CD14-positive monocyte (primary cell): ENCODE results near the gene GRID1. TPM values are rescaled to one million over a fixed set of nuclear protein-coding genes. Genes with fewer than 3 reads are reported as not detected.

Source experiments
- DNase-seq, 3 donors: peaks; one replicate each; pipeline ENCODE4 v3.0.0-alpha.2; 2011 to 2022
- H2AFZ ChIP-seq: 2 replicates; pipeline ENCODE4 v1.6.0; 2012; ENCODE audit warnings: mild to moderate bottlenecking, low read depth, low read length, inconsistent platforms; ENCODE audit not compliant: insufficient read depth, poor library complexity, severe bottlenecking
- H3K27ac ChIP-seq, 2 donors: 1 replicate in 1 of 2; 2 replicates in 1 of 2; pipeline ENCODE4 v1.5.1; 2012 to 2013; ENCODE audit warnings: low read length in 2 of 2, control low read depth in 1 of 2, inconsistent platforms in 1 of 2, low read depth in 1 of 2, mild to moderate bottlenecking in 1 of 2
- H3K27me3 ChIP-seq, 2 donors: one replicate each; pipeline versions ENCODE4 v1.6.0 to v1.6.1; 2011 to 2013; ENCODE audit warnings: low read length in 2 of 2; ENCODE audit not compliant: control insufficient read depth in 2 of 2, insufficient read depth in 2 of 2
- H3K36me3 ChIP-seq, 2 donors: replicated peaks in 1 of 2; 1 replicate in 1 of 2; 2 replicates in 1 of 2; pipeline versions ENCODE4 v1.5.1 to v1.6.1; 2012 to 2013; ENCODE audit warnings: low read length in 2 of 2, control low read depth in 1 of 2, inconsistent platforms in 1 of 2, mild to moderate bottlenecking in 1 of 2; ENCODE audit not compliant: insufficient read depth in 2 of 2, control insufficient read depth in 1 of 2
- H3K4me1 ChIP-seq, 2 donors: 1 replicate in 1 of 2; 2 replicates in 1 of 2; pipeline versions ENCODE4 v1.5.1 to v1.6.1; 2012 to 2013; ENCODE audit warnings: low read length in 2 of 2, control low read depth in 1 of 2, inconsistent platforms in 1 of 2, mild to moderate bottlenecking in 1 of 2, moderate library complexity in 1 of 2; ENCODE audit not compliant: insufficient read depth in 2 of 2, control insufficient read depth in 1 of 2
- H3K4me2 ChIP-seq: replicated peaks from 2 replicates; pipeline ENCODE3; 2012; ENCODE audit warnings: low read length, moderate library complexity, mild to moderate bottlenecking; ENCODE audit not compliant: poor library complexity, severe bottlenecking; ENCODE audit errors: extremely low read depth
- H3K4me3 ChIP-seq, 3 experiments: fragments of 200-600 bp in 1 of 3; sonication (generic) in 1 of 3; replicated peaks in 1 of 3; 1 replicate in 2 of 3; 2 replicates in 1 of 3; pipeline ENCODE4 v1.5.1; 2011 to 2013; ENCODE audit warnings: low read length in 3 of 3, mild to moderate bottlenecking in 3 of 3, control low read depth in 2 of 3, low read depth in 2 of 3, inconsistent platforms in 1 of 3, moderate library complexity in 1 of 3
- H3K79me2 ChIP-seq: 2 replicates; pipeline ENCODE4 v1.6.0; 2012; ENCODE audit warnings: mild to moderate bottlenecking, control low read depth, inconsistent platforms, low read length, moderate library complexity; ENCODE audit not compliant: insufficient read depth
- H3K9ac ChIP-seq: 2 replicates; pipeline ENCODE4 v1.6.0; 2017; ENCODE audit warnings: low read length, mild to moderate bottlenecking; ENCODE audit not compliant: insufficient read depth, poor library complexity, severe bottlenecking
- H3K9me3 ChIP-seq, 2 donors: replicated peaks in 1 of 2; 1 replicate in 1 of 2; 2 replicates in 1 of 2; pipeline versions ENCODE4 v1.5.1 to v1.6.1; 2012 to 2013; ENCODE audit warnings: low read length in 2 of 2, control low read depth in 1 of 2; ENCODE audit not compliant: control insufficient read depth in 1 of 2, insufficient read depth in 1 of 2
- H4K20me1 ChIP-seq: 2 replicates; pipeline ENCODE4 v1.6.0; 2012; ENCODE audit warnings: mild to moderate bottlenecking, low read length, control low read depth, moderate library complexity; ENCODE audit not compliant: insufficient read depth
- H3K27ac Mint-ChIP-seq, 7 donors: one replicate each; pipeline ENCODE4 v1.8.0; 2020; ENCODE audit warnings: mild to moderate bottlenecking in 7 of 7, mixed read lengths in 7 of 7, moderate library complexity in 6 of 7, inconsistent platforms in 2 of 7
- H3K27me3 Mint-ChIP-seq, 3 donors: one replicate each; pipeline ENCODE4 v1.8.0; 2021 to 2022; ENCODE audit warnings: low read depth in 3 of 3, mild to moderate bottlenecking in 3 of 3, mixed read lengths in 3 of 3, moderate library complexity in 3 of 3, inconsistent platforms in 1 of 3
- H3K36me3 Mint-ChIP-seq, 2 donors: one replicate each; pipeline ENCODE4 v1.8.0; 2020; ENCODE audit warnings: mixed read lengths in 2 of 2, inconsistent platforms in 1 of 2, mild to moderate bottlenecking in 1 of 2
- H3K4me1 Mint-ChIP-seq: one replicate; pipeline ENCODE4 v1.8.0; 2020; ENCODE audit warnings: mild to moderate bottlenecking, mixed read lengths
- H3K4me3 Mint-ChIP-seq, 2 donors: one replicate each; pipeline ENCODE4 v1.8.0; 2020; ENCODE audit warnings: mild to moderate bottlenecking in 2 of 2, mixed read lengths in 2 of 2, moderate library complexity in 1 of 2
- H3K9me3 Mint-ChIP-seq, 7 donors: one replicate each; pipeline ENCODE4 v1.8.0; 2020 to 2022; ENCODE audit warnings: mixed read lengths in 7 of 7, mild to moderate bottlenecking in 6 of 7, moderate library complexity in 6 of 7, inconsistent platforms in 2 of 7
- WGBS: methylation state at CpG from one replicate; pipeline ENCODE4 v1.1.5; 2013; ENCODE audit warnings: missing lambda C conversion rate; ENCODE audit not compliant: insufficient coverage; 5-methylcytosine and 5-hydroxymethylcytosine counted together
- intact Hi-C, 2 donors: fragments of 100-400 bp; cut with micrococcal nuclease; formaldehyde crosslinking; loops; one replicate each; pipeline versions ENCODE4 v1.15.0 to v1.15.1; 2023
- polyA plus RNA-seq, 3 donors: library from polyadenylated mRNA; depleted of rRNA in 1 of 3; unstranded in 2 of 3; stranded (reverse) in 1 of 3; fragments of 300-500 nt in 2 of 3; fragments of >200 nt in 1 of 3; fragmentation: Illumina TruSeq in 2 of 3; gene quantifications; 1 replicate in 2 of 3; 2 replicates in 1 of 3; pipeline ENCODE4 v1.2.3, GENCODE V29; 2012 to 2021
- TF ChIP-seq, protein P1 (sequence below): fragments of 200-600 bp; IDR thresholded peaks from one replicate; pipeline ENCODE4 v1.8.0; 2022; ENCODE audit warnings: antibody characterized with exemption, mild to moderate bottlenecking

The GRID1 gene
- polyA plus RNA-seq, 3 donors = not detected

GRCh38 chr10:86258941-86259340 lies 107.7 kb downstream of the GRID1 start:
- H3K4me3 Mint-ChIP-seq = no peak overlapping the region
- H3K9me3 ChIP-seq = no peaks in the 10 kb centered on the region
- no peak for DNase-seq
- no peaks in the 10 kb centered on the region for H3K79me2 ChIP-seq
- 52% methylated on average over 3 of the region's 3 CpGs for WGBS
- peaks cover 21 to 33% (median 31%) of the 10 kb centered on the region in 3 donors for H3K27me3 Mint-ChIP-seq
- no peaks in the 10 kb centered on the region for H3K36me3 Mint-ChIP-seq
- no peaks in the 10 kb centered on the region for H3K36me3 ChIP-seq
- peaks cover 0 to 29% of the 10 kb centered on the region in 2 donors for H3K27me3 ChIP-seq
- TF ChIP-seq, protein P1, sequence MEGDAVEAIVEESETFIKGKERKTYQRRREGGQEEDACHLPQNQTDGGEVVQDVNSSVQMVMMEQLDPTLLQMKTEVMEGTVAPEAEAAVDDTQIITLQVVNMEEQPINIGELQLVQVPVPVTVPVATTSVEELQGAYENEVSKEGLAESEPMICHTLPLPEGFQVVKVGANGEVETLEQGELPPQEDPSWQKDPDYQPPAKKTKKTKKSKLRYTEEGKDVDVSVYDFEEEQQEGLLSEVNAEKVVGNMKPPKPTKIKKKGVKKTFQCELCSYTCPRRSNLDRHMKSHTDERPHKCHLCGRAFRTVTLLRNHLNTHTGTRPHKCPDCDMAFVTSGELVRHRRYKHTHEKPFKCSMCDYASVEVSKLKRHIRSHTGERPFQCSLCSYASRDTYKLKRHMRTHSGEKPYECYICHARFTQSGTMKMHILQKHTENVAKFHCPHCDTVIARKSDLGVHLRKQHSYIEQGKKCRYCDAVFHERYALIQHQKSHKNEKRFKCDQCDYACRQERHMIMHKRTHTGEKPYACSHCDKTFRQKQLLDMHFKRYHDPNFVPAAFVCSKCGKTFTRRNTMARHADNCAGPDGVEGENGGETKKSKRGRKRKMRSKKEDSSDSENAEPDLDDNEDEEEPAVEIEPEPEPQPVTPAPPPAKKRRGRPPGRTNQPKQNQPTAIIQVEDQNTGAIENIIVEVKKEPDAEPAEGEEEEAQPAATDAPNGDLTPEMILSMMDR = no peak
- H2AFZ ChIP-seq = no peak overlapping the region
- H3K4me2 ChIP-seq = no peak overlapping the region
- H3K9me3 Mint-ChIP-seq = peaks cover 0 to 2% (median 0%) of the 10 kb centered on the region in 7 donors
- no peak overlapping the region for H3K27ac ChIP-seq
- no peaks in the 10 kb centered on the region for H4K20me1 ChIP-seq
- H3K4me1 Mint-ChIP-seq = peaks cover 2% of the 10 kb centered on the region
- no peak overlapping the region for H3K9ac ChIP-seq
- H3K4me1 ChIP-seq = no peaks in the 10 kb centered on the region
- intact Hi-C loops = no loop called here
- H3K27ac Mint-ChIP-seq = no peak overlapping the region
- H3K4me3 ChIP-seq = no peak overlapping the region

DNA sequence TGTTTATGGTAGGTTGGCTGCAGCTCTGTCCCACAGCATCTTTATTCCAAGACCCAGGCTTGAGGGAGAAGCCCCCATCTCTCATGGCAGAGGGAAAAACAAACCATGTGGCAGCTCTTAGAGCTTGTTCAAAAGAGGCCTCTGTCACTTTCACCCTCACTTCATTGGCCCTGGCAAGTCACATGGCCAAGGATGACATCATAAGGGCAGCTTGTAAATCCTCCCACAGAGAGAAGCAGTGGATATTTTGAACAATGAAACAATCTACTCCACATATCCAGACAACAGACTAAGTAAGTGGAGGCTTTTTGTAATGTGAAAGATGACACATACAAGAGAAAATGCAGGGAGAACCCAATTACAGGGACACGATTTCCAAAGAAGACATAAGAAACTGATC lies 108.1 kb downstream of the GRID1 start:
- Histone ChIP-seq H2AFZ (no peak overlapping the region), H3K36me3 (no peaks in the 10 kb centered on the region), H3K27me3 (peaks cover 0 to 24% of the 10 kb centered on the region in 2 donors), H3K9ac (no peak overlapping the region), H3K4me1 (peaks cover 0 to under 1% of the 10 kb centered on the region in 2 donors), H3K9me3 (no peaks in the 10 kb centered on the region), H4K20me1 (no peaks in the 10 kb centered on the region), H3K4me2 (no peak overlapping the region), H3K27ac (no peak overlapping the region), H3K79me2 (no peaks in the 10 kb centered on the region), H3K4me3 (no peak overlapping the region)
- intact Hi-C loops = no loop called here
- no peaks in the 10 kb centered on the region for H3K36me3 Mint-ChIP-seq
- H3K4me1 Mint-ChIP-seq = peaks cover 2% of the 10 kb centered on the region
- WGBS = no CpG with 5 or more reads among the region's 1 CpG
- peaks cover 0 to 2% (median 0%) of the 10 kb centered on the region in 7 donors for H3K9me3 Mint-ChIP-seq
- H3K27ac Mint-ChIP-seq = no peak overlapping the region
- peak overlapping the region in 1 of 2 donors; percentile 16 for H3K4me3 Mint-ChIP-seq
- DNase-seq = no peak
- TF ChIP-seq, protein P1 = no peak
- H3K27me3 Mint-ChIP-seq = peaks cover 16 to 29% (median 29%) of the 10 kb centered on the region in 3 donors
